H1 (cell line): ENCODE data around the gene IKZF3. TPM values are rescaled to one million over a fixed set of nuclear protein-coding genes. Genes with fewer than 3 reads are reported as not detected.

ENCODE experiments used
- ASH2L ChIP-seq: fragments of 200-600, 300-600 bp; sonication (generic); IDR thresholded peaks from one replicate; pipeline ENCODE4 v1.7.1; 2017; ENCODE audit warnings: low read length
- ATF2 ChIP-seq: IDR thresholded peaks from 2 replicates; pipeline ENCODE4 v1.6.1; 2012; ENCODE audit warnings: low read length, inconsistent platforms
- CBX5 ChIP-seq: fragments of 300-800, 300-1000 bp; sonication (generic); IDR thresholded peaks from 2 replicates; pipeline ENCODE4 v1.7.1; 2016; ENCODE audit warnings: antibody characterized with exemption, low read length, low read depth
- CHD1 ChIP-seq: IDR thresholded peaks from 2 replicates; pipeline ENCODE4 v1.6.1; 2012; ENCODE audit warnings: low read depth, low read length, improper control_type of control experiment
- CHD2 ChIP-seq: IDR thresholded peaks from 2 replicates; pipeline ENCODE4 v1.6.1; 2012; ENCODE audit warnings: low read length, improper control_type of control experiment
- CTBP2 ChIP-seq: IDR thresholded peaks from 2 replicates; pipeline ENCODE4 v1.7.0; 2011; ENCODE audit warnings: borderline replicate concordance, mild to moderate bottlenecking, moderate library complexity, mixed read lengths, low read length; ENCODE audit not compliant: insufficient read depth, insufficient read length
- E2F6 ChIP-seq: IDR thresholded peaks from 2 replicates; pipeline ENCODE4 v1.6.1; 2012; ENCODE audit warnings: inconsistent platforms
- EGR1 ChIP-seq: IDR thresholded peaks from 2 replicates; pipeline ENCODE4 v1.6.1; 2011; ENCODE audit warnings: low read depth, low read length, borderline replicate concordance
- EP300 ChIP-seq, 2 experiments: IDR thresholded peaks; 1 replicate in 1 of 2; 2 replicates in 1 of 2; pipeline ENCODE4 v1.6.1; 2011 to 2012; ENCODE audit warnings: low read depth in 2 of 2, low read length in 2 of 2, mild to moderate bottlenecking in 2 of 2, borderline replicate concordance in 1 of 2, inconsistent platforms in 1 of 2, moderate library complexity in 1 of 2
- EZH2 ChIP-seq: fragments of 200-600 bp; sonication (generic); IDR thresholded peaks from 2 replicates; pipeline ENCODE4 v1.7.1; 2012; ENCODE audit warnings: low read depth, mild to moderate bottlenecking, moderate library complexity, low read length, inconsistent platforms; ENCODE audit not compliant: severe bottlenecking
- KDM1A ChIP-seq: fragments of 200-600, 300-600 bp; sonication (generic); IDR thresholded peaks from 2 replicates; pipeline ENCODE4 v1.7.1; 2016; ENCODE audit warnings: mild to moderate bottlenecking, low read length, borderline replicate concordance
- KDM4A ChIP-seq: IDR thresholded peaks from one replicate; pipeline ENCODE4 v1.7.1; 2012; ENCODE audit warnings: low read depth, mild to moderate bottlenecking, moderate library complexity, low read length, inconsistent platforms; ENCODE audit not compliant: severe bottlenecking
- KDM5A ChIP-seq: fragments of 200-600 bp; IDR thresholded peaks from 2 replicates; pipeline ENCODE4 v1.7.1; 2012; ENCODE audit warnings: mild to moderate bottlenecking, low read length, inconsistent platforms, mixed read lengths
- MAFK ChIP-seq: IDR thresholded peaks from 2 replicates; pipeline ENCODE4 v1.6.1; 2012; ENCODE audit warnings: low read depth, mild to moderate bottlenecking, improper control_type of control experiment, low read length
- NANOG ChIP-seq: IDR thresholded peaks from 2 replicates; pipeline ENCODE4 v1.6.1; 2011; ENCODE audit warnings: low read length, low read depth, mild to moderate bottlenecking, inconsistent platforms; ENCODE audit not compliant: insufficient read depth, poor library complexity, severe bottlenecking
- SIRT6 ChIP-seq: IDR thresholded peaks from one replicate; pipeline ENCODE4 v1.7.1; 2012; ENCODE audit warnings: low read length, inconsistent platforms
- SP1 ChIP-seq: IDR thresholded peaks from 2 replicates; pipeline ENCODE4 v1.6.1; 2011; ENCODE audit warnings: low read depth, low read length
- SRF ChIP-seq: IDR thresholded peaks from 2 replicates; pipeline ENCODE4 v1.6.1; 2011; ENCODE audit warnings: mild to moderate bottlenecking, low read depth, low read length, moderate library complexity
- TBP ChIP-seq: IDR thresholded peaks from 2 replicates; pipeline ENCODE4 v1.6.1; 2011; ENCODE audit warnings: low read depth, low read length, improper control_type of control experiment
- polyA plus RNA-seq, 7 experiments: library from polyadenylated mRNA; depleted of rRNA in 3 of 7; stranded (reverse) in 5 of 7; unstranded in 2 of 7; fragments of >200 nt in 5 of 7; fragments of 200-250 nt in 2 of 7; gene quantifications; 1 replicate in 5 of 7; 2 replicates in 1 of 7; 4 replicates in 1 of 7; pipeline versions ENCODE4 v1.2.1 to v1.2.3, GENCODE V29; 2011 to 2013; ENCODE audit warnings: missing spikeins in 2 of 7, mixed read lengths in 2 of 7
- total RNA-seq: library from RNA; stranded (reverse); fragmentation: NEBNext Ultra II Directional; extraction: Animal tissue kit (Norgen Biotek cat#: 25700); gene quantifications from 2 replicates; pipeline ENCODE4 v1.2.1, GENCODE V29; 2021

The IKZF3 gene
- total and polyA plus RNA-seq, 2 of the 8 experiments (the other 6 are each of a cell fraction or from before 2014, with no cell fraction given), result 0.23 to 0.56 TPM

GRCh38 chr17:39754161-39754957, 109.8 kb downstream of the IKZF3 start (continued):
- TF ChIP-seq MAFK, result no peak
- TF ChIP-seq E2F6, result peak; percentile 32; the same call in 1 of the 2 replicates
- no peak for TF ChIP-seq SRF
- no peak for TF ChIP-seq CBX5
- TF ChIP-seq ASH2L, result peak; percentile 36
- TF ChIP-seq KDM1A, result no peak
- TF ChIP-seq KDM5A, result peak; percentile 85
- peak; percentile 19; the same call in 1 of the 2 replicates for TF ChIP-seq EGR1
- TF ChIP-seq EP300 (IDR thresholded peaks at IDR 0.05; ENCODE audit: borderline replicate concordance in 1 of 2, low read depth in 2 of 2, low read length in 2 of 2), result no peak
- TF ChIP-seq SIRT6, result no peak
- TF ChIP-seq CHD2, result no peak
- TF ChIP-seq NANOG, result no peak
- peak; percentile 62 for TF ChIP-seq KDM4A
- no peak for TF ChIP-seq EZH2
- TF ChIP-seq TBP, result no peak
- TF ChIP-seq SP1, result no peak
- no peak for TF ChIP-seq CTBP2
- TF ChIP-seq ATF2, result no peak
- no peak for TF ChIP-seq CHD1
